UCSD-AML1 (cell line): Measurements from ENCODE around the gene ANG.
"Not testable (repeated sequence)": the region's sequence is repeated elsewhere in the genome, so short reads cannot be mapped to it uniquely, and the experiment has no call there.

Experiments used
- DNase-seq: peaks from one replicate; lab custom pipeline; 2025; ENCODE audit not compliant: unreplicated experiment; lab: John Stamatoyannopoulos, UW

Gene ANG

GRCh38 chr14:20698018-20698329, 9.4 kb downstream of the ANG start:
- no peak for DNase-seq

DNA sequence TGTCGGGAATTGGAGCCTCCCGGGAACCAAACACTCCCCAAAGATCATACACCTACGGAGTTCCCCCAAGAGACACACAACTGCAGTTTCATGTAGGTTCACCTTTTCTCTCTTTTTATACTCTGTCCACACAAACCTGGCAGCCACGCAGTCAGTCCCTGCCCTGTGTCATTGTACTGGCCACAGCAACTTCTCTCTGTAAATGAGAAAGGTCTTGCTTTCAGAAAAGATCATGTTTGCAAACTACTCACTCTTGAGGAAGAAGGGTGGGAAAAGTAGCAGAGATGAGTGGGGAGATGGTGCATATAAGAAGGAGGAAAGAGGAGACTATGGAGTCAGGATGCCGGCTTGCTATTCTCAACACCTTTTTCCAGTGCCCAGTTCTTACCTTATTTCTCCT, 10.4 kb downstream of the ANG start:
- no peak for DNase-seq

DNA sequence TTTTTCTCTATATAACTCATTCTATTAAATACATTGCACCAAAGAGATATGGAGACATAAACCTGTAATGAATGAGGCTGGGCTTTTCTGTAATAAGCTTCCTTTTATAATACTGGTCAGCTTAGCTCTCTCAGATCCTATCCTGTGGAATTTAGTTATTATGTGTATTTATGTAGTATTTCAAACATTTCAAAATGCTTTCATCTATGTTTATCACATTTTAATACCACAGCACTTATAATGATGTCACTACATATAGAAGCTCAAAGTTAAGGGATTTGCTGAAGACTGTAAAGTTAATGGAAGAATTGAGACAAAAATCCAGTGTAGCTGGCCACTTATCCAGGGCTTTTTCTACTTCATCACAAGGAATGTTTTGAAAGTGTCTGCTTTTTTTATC, 11.4 kb downstream of the ANG start:
- no peak for DNase-seq

DNA sequence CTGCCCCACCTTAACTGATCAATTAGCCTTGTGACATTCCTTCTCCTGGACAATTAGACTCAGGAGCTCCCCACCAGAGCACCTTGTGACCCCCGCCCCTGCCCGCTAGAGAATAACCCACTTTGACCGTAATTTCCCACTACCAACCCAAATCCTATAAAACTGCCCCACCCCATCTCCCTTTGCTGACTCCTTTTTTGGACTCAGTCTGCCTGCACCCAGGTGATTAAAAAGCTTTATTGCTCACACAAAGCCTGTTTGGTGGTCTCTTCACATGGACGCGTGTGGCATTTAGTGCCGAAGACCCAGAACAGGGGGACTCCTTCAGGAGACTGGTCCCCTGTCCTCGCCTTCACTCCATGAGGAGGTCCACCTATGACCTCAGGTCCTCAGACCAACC, 12.4 kb downstream of the ANG start:
- DNase-seq, result not testable (repeated sequence)

DNA sequence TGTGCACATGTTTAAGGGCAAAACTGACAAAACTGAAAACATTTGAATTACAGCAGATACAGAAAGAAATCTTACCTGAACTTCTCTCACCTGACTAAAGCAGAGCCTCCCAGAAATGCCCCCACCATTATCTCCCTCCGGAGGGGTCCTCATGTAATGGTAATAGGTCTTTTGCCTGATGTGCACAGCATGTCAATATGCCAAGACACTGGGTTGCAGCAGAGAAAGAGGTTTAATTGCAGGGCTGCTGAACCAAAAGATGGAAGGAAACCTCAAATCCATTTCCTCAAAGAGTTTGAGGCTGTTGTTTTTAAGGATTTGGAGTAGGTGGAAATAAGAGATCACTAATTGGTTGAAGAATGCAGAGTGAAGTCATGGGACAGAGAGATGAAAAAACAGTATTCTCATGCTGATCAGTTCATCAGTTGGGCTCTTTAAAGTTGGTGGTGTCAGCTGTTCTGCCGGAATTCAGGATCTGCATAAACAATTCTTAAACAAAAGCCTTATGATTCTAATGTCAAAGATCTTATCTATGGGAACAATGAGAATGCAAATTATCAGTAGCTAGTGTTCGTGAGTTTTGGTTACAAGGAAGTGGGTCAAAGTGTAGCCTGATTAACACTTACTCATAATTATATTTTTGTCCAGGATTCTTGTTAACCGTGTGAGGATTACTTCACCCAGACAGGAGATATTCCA, 18.2 kb downstream of the ANG start:
- no peak for DNase-seq

- DNase-seq, result no peak
Observed at GRCh38 chr14:20707622-20708021, 19.1 kb downstream of the ANG start.

GRCh38 chr14:20711261-20711660, 22.7 kb downstream of the ANG start:
- DNase-seq, result no peak

GRCh38 chr14:20711685-20712084, 23.1 kb downstream of the ANG start:
- no peak for DNase-seq

DNA sequence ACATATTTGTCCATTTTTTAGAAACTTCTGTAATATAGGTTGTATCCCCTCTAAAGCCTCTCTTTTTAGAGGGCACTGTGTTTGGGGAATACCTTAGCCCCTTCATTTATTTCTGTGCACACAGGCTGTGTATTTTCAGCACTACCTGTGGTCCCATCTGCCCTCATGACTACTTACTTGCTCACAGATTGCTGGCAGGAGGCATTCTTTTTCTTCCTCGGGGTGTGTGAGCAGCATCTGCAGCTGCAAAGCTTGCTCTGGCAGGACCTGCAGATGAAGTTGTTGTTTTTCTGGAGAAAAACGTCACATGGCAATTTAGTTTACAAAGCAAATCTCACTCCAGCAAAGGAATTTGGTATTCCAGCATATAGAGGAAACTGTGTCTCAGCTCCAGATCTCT, 24.3 kb downstream of the ANG start:
- DNase-seq, result no peak

DNA sequence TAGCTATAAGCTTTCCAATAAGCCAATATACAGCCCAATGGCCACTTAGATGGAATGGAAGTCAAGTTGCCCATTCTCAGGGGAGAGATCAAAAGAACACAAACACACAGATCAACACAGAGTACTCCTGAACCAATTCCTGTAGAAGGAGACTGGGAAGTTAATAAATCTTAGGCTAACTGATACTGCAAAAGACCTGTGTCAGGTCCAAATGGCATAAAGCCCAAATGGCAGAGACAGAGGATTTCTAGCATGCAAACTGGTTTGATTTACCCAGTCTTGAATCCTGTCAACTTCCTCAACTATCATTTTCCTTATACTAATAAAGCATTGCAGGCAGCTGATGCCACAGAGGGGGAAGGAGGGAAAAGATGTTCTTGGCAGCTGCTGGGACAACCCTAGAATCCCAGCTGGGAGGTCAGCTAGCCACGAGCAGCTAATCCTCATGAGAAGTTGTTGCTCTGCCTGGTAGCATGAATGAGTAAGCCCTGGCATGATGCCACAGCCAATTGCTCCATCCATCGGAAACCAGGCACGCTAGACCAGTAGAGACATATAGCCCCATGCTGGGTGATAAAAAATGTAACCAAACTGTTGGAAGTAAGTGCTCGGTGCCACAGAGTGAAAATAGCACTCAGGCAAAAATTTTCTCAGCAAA, 26.2 kb downstream of the ANG start:
- DNase-seq, result no peak

- no peak for DNase-seq
Observed at GRCh38 chr14:20719777-20720176, 31.2 kb downstream of the ANG start.

DNA sequence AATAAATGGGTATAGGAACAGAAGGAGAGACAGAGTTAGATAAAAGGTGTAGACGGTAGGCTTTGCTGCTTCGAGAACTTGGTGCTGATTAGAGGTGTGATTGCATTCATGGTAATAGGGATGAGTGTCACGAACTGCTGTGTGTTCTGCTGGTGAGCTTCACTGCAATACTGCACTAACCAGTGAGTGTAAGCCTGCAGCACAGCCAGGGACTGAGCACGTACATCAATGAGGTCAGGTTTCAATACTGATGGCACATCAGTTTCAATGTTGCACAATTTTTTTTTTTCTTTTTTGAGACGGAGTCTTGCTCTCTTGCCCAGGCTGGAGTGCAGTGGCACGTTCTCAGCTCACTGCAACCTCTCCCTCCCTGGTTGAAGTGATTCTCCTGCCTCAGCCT, 32.2 kb downstream of the ANG start:
- no peak for DNase-seq

DNA sequence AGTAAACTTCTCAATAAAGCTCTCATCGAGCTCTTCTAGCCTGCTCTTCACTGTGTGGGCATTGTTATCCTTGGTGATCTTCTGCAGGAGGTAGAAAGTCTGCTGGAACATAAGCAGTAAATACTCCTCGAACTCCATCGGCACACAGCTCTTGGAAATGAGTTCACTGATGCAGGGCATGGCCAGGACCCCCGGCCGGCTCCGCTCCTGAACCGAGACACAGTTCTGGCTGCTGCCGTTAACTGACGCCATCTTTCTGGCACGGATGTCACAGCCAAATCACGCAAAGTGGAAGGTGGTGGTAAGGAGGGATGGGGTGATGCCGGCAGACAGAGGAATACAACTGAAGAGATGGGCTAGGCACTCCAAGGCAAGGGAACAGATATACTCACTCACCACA, 33.5 kb downstream of the ANG start:
- DNase-seq, result no peak

- no peak for DNase-seq
Observed at GRCh38 chr14:20723488-20723887, 34.9 kb downstream of the ANG start.

DNA sequence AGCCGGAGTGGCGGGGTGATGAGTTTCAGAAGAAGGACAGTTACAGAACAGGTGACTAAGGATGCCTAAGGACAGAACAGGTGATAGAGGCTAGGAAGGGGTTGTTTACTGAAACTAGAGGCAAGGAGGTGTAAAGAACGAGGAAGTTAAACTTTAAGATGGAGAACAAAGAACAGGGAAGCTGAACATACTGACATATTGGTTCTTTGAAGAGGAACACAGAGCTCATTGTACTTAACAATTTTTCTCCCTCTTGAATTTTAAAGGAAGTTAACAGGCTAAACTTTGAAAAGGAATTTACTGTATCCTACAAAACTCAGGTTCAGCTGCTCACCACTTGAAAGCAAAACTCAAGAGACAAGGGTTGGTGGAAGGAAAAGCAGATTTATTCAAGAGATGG, 37.6 kb downstream of the ANG start:
- DNase-seq, result not testable (repeated sequence)

DNA sequence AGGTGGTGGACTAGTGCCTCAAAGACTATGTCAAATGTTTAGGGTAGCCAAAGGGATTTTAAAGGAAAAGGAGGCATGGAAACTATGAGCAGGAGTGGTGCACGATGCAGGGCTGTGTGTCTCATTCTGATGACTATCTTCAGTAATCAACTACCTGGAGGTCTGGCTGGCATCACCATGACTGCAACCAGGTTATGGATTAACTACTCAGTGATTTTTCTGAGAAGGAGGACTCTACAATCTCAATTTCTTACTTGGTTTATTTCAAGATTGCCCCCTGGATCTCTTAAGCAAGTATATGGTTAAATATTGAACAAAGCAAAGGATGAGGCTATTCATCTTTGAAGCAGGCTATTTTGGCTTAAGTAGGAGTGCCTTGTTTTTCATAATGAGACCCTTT, 38.0 kb downstream of the ANG start:
- DNase-seq, result no peak

- DNase-seq, result no peak
Observed at GRCh38 chr14:20730891-20731290, 42.3 kb downstream of the ANG start.

DNA sequence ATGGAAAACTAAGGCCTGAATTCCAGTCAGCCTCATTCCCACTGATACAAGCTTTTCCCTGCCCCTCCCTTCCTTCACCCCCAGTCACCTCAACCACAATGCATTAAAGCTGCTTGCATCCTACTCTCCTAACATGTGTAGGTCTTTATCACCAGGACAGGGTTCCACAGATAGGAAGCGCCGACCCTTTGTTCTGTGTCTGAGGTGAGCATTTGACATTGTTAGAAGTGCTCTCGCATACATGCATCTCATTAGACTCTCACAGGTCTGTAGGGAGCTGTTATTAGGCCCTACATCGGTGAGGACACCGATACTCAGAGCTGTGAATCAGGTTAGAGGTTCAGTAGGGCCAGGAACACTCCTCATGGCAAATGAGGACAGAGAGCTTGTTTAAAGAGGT, 43.9 kb downstream of the ANG start:
- DNase-seq, result no peak

DNA sequence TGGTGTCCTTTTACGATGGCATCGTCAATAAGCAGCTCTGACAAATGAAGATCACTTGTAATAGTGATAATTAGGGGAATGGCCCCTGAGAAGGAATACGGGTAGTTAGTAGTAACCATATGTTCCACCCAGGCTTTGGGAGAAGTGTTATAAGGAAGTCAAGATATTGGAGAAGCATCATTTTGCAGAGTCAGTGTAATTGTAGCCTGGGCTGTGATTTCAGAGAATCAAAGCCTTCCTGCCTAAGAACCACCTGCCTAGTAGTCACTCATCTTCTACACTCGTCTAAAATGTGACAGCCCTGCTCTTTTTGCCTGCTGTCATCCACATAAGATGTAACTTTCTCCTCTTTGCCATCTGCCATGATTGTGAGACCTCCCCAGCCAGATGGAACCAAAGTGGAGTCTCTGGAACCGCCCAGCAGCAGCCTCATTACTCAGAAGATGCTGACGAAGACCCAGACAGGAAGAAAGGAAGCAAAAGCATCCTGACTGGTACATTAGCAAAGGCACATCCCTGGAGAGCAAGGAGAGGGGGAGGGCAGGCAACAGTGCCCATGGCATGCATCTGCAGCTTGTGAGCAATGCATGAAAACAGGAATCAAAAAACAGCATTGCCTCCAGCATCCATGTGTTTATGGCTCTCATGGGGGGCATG, 44.5 kb downstream of the ANG start:
- no peak for DNase-seq

- no peak for DNase-seq
Observed at GRCh38 chr14:20733684-20734429, 45.3 kb downstream of the ANG start.

DNA sequence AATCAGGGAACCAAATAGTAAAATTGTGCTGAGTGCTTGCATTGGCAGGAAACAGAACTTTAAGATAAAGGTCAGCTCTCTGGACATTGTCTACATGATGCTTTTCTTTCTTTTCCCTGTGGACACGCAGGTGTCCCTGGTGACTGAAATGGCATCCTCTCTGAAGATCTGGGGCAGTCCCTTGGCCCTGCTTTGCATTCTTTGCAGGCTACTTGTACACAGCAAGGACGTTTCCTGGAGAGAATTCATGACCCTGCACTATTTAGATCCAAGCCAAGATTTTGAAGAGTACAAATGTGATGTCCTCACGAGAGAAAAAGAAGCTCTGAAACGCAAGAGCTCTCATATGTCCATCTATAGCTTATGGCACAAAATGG, 45.9 kb downstream of the ANG start:
- DNase-seq, result no peak

GRCh38 chr14:20738292-20738691, 49.7 kb downstream of the ANG start:
- DNase-seq, result not testable (repeated sequence)
